Left forelimb (tissue), 1 donor: ENCODE measurements around the gene ADCY9.
"Not testable (repeated sequence)": the region's sequence is repeated elsewhere in the genome, so short reads cannot be mapped to it uniquely, and the experiment has no call there.

Experiments
- DNase-seq: peaks from one replicate; pipeline ENCODE4 v3.0.0-alpha.2; 2018; ENCODE audit warnings: low spot score

ADCY9 gene

DNA sequence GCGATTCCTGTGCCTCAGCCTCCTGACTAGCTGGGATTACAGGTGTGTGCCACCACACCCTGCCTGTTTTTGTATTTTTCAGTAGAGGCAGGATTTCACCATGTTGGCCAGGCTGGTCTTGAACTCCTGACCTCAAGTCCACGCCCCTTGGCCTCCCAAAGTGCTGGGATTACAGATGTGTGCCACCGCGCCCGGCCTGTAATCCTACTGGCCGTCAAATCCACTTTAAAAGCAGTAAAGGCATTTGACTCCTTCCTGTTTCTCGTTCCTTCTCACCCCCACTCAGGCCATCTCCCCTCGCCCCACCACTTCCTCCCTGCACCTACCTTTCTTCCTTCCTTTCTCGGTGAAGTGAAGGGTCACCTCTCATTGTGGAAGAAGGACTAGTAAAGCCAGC lies 166.3 kb downstream of the ADCY9 start:
- no peak for DNase-seq

GRCh38 chr16:3949287-3949686 lies 167.0 kb downstream of the ADCY9 start:
- DNase-seq = peak; percentile 83

DNA sequence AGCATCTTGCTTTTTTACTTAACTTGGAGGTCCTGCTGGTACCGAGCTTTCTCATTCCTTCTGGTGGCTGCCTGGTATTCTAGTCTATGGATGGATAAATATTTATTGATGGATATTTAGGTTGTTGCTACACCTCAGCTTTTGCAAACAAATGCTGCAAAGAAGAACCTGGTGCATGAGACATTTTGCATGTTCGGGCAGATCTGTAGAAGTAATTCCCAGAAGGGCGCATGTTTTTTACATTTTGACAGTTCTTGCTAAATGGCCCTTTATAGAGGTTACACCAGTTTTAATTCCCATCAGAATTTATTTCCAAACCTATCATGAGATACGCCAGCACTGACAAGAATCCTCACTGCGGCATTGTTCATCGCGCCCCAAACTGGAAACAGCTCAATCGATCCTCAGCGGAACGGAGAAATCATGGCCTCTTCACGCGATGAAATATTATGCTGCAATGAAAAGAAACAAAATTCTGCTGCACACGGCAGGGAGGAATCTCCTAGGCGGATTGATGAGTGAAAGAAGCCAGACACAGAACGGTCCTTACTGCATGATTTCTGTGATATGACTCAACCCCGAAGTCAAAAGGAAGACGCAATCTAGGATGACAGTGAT lies 167.8 kb downstream of the ADCY9 start:
- DNase-seq = no peak

- DNase-seq = no peak
Measured at GRCh38 chr16:3946604-3947180, 169.6 kb downstream of the ADCY9 start.

GRCh38 chr16:3945751-3946603 lies 170.3 kb downstream of the ADCY9 start:
- DNase-seq = no peak

DNA sequence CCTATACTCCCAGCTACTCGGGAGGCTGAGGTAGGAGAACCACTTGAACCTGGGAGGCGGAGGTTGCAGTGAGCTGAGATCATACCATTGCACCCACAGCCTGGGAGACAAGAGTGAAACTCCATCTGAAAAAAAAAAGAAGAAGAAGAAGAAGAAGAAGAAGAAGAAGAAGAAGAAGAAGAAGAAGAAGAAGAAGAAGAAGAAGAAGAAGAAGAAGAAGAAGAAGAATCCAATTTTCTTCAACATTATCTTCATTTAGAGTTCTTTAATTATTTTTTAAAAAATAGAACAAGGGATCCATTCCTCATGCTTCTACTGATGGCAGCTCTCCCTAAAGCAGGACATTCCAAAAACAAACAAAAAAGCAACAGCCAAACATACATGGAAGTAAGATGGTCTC lies 171.8 kb downstream of the ADCY9 start:
- not testable (repeated sequence) for DNase-seq

- not testable (repeated sequence) for DNase-seq
Measured at GRCh38 chr16:3942146-3942545, 174.1 kb downstream of the ADCY9 start.

- DNase-seq = no peak
Measured at GRCh38 chr16:3938843-3939624, 177.2 kb downstream of the ADCY9 start.

DNA sequence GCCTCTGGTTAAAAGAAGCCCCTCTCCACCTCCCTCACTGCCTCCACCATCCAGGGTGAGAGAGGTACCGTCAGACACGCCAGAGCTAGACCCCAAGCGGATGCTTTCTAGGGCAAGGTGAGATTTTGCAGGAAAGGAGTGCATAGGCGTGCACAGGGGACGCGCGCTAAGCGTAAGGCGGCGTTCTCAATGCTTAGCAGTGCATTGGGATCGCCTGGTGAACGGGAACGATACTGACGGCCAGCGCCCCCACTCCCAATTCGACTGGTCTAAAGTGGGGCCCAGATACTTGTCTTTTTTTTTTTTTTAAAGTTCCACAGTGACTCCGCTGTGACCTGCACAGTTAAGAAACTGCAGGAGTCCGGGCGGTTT lies 177.8 kb downstream of the ADCY9 start:
- no peak for DNase-seq

DNA sequence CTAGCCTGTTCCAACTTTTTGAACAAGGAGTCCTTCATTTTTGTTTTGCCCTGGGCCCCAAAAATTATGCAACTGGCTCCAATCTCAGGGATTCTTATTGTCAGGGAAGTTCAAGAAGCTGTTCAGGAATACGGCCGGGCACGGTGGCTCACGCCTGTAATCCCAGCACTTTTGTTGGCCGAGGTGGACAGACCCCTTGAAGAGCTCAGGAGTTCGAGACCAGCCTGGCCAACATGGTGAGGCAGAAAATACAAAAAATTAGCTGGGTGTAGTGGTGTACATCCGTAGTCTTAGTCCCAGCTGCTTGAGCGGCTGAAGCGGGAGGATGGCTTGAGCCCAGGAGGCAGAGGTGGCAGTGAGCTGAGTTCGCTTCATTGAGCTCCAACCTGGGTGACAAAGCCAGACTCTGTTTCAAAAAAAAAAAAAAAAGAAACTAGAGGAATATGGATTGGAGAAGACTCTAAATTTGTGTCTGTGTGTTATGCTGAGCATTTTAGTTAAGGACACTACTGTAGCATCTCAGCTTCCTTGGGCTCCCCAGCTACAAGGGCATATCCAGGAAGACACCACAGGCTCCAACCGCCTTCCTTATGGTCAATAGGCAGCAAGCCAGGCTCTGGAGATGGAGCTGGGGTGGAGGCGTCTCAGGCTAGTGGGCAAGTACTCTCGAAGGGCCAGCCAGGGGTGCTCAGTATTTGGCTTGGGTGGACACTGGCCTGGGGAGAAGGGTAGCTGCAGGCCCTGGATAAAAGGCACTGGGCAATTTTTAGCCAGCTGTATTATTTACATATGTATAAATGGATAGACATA lies 179.0 kb downstream of the ADCY9 start:
- DNase-seq = no peak

- no peak for DNase-seq
Measured at GRCh38 chr16:3935921-3936320, 180.3 kb downstream of the ADCY9 start.

DNA sequence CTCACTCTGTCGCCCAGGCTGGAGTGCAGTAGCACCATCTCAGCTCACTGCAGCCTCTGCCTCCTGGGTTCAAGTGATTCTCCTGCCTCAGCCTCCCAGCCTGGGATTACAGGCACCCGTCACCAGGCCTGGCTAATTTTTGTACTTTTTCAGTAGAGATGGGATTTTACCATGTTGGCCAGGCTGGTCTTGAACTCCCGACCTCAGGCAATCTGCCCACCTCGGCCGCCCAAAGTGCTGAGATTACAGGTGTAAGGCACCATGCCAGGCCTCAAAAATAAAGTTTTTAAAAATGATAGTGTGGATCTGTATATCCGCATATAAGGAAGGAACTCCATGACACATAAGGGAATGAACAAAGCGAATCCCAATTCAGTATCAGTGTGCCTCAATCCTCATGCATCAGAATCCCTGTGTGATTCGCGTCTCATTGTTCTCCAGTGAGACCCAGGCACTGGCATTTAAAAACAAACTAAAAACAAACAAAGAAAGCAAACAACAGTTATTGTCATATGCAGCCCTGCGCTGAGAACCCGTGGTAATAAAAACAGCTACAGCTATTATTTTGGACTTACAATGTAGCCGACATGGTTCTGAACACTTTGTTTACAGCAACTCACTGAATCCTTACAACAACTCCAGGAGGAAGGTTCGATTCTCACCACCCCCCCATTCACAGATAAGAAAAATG lies 181.6 kb downstream of the ADCY9 start:
- no peak for DNase-seq

GRCh38 chr16:3927147-3927546 lies 189.1 kb downstream of the ADCY9 start:
- not testable (repeated sequence) for DNase-seq

DNA sequence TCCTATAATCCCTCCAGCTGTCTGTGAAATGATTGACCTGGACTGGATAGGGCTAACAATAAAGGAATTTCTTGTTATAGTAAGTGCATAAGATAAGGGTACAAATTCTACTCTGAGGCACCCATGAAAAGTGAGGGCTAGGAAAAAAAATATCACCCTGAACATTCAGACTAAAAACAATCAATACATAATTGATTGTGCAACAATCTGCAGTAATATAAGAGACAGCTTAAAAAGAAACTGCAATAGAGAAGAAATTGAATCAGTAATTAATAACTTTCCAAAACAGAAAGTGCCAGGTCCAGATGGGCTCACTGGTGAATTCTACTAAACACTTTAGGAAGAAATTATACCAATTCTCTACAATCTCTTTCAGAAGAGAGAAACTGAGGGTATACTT lies 191.5 kb downstream of the ADCY9 start:
- DNase-seq = no peak

DNA sequence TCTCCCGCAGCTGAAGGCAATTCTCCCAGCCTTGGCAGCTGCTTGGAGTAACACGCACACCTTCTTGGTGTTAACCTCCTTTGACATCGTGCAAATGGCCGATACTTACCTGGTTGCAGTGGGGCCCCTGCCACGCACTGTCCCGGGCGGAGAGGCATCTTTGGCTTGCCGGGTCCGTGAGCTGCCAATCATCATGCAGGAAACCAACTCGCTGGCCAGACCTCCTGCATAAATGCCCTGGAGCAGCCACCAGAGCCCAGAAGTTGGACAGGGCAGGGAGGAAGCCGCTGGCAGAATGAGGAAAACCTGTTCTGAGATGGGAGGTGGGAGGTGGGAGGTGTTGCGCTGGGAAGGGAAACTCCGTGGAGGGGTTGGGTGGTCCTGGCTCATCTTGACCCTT lies 194.0 kb downstream of the ADCY9 start:
- no peak for DNase-seq

DNA sequence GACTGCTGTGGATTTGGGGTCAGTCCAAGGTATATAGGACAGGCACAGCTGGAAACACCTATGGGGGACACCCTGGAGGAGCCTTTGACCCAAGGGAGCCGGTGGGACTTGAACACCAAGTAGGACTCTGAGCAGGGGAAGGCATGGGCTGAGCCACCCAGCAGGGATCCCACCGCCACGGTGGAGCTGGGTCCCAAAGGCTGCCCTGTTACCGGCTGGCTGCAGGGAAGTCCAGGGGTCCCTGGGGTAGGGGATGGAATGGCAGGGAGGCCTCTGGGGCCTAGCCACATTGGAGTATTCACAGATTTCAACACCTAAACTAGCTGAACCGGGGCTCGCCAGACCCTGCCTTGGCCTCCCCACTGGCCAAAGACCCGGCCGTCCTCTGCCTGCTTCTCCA lies 196.0 kb downstream of the ADCY9 start:
- no peak for DNase-seq

- DNase-seq = no peak
Measured at GRCh38 chr16:3919413-3919812, 196.8 kb downstream of the ADCY9 start.

DNA sequence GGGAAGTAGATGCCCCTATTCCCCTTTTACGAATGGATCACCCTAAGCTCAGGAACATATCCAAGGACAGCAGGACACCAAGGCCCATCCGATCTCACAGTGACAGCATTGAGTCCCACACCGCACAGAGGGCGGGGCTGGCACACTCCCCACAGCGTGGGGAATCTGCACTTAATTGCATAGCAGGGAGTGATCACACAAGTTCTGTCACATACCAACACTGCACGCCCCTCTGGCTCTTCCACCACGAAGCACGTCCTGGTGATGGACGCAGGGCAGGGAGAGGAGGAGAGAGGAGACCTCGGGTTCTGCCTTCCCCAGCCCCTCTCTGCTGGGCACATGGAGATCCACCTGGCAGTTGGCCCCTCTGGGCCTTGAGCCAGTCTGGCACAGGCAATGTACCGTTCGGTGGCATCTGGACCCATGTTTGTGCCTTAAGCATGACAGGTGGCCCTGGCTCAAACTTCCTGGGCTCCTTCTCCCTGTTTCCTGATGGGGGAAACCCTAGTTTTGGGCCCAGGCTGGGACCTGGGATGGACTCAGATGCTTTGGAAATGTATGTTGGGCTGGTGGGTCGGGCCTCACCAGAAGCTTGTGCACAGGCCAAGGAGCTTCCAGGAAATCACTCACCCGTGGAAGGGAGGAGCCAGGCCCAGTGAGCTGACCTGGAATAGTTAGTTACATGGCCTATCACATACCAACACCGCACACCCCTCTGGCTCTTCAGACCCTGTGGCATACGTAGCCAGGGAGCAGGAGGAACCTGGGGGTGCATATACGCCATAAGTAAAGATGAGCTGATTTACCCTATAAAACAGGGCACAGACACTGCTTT lies 200.6 kb downstream of the ADCY9 start:
- DNase-seq = no peak

GRCh38 chr16:3912897-3913296 lies 203.3 kb downstream of the ADCY9 start:
- DNase-seq = no peak
